Activated T-cell treated with anti-CD3 and anti-CD28 coated beads, Interleukin-2, amount 50 U/mL, for 4 hours (primary cell): ENCODE results near the gene NMT2. TPM values are rescaled to one million over a fixed set of nuclear protein-coding genes. Genes with fewer than 3 reads are reported as not detected.

Source experiments
- ATAC-seq, 2 donors: fragments of 200-7000 bp; cut with Tn5 transposase; one replicate each; pipeline ENCODE4 v1.10.0; 2021
- DNase-seq: peaks from one replicate; pipeline ENCODE4 v3.0.0-alpha.2; 2020
- H3K27me3 Mint-ChIP-seq: one replicate; pipeline ENCODE4 v1.8.0; 2021; ENCODE audit warnings: low read depth, mixed read lengths
- H3K36me3 Mint-ChIP-seq: one replicate; pipeline ENCODE4 v1.8.0; 2022; ENCODE audit warnings: mixed read lengths; ENCODE audit not compliant: insufficient read depth
- H3K4me1 Mint-ChIP-seq: one replicate; pipeline ENCODE4 v1.8.0; 2021; ENCODE audit warnings: low read depth, mixed read lengths
- H3K4me3 Mint-ChIP-seq: one replicate; pipeline ENCODE4 v1.8.0; 2021; ENCODE audit warnings: mild to moderate bottlenecking, moderate library complexity, mixed read lengths
- H3K9me3 Mint-ChIP-seq: one replicate; pipeline ENCODE4 v1.8.0; 2021; ENCODE audit warnings: mixed read lengths
- total RNA-seq, 3 donors: library from RNA; stranded (reverse); gene quantifications; one replicate each; pipeline ENCODE4 v1.2.1, GENCODE V29; 2021

The NMT2 gene
- total RNA-seq, 3 donors from 2014 or later, result 6.9 to 7.6 (median 6.9) TPM

DNA sequence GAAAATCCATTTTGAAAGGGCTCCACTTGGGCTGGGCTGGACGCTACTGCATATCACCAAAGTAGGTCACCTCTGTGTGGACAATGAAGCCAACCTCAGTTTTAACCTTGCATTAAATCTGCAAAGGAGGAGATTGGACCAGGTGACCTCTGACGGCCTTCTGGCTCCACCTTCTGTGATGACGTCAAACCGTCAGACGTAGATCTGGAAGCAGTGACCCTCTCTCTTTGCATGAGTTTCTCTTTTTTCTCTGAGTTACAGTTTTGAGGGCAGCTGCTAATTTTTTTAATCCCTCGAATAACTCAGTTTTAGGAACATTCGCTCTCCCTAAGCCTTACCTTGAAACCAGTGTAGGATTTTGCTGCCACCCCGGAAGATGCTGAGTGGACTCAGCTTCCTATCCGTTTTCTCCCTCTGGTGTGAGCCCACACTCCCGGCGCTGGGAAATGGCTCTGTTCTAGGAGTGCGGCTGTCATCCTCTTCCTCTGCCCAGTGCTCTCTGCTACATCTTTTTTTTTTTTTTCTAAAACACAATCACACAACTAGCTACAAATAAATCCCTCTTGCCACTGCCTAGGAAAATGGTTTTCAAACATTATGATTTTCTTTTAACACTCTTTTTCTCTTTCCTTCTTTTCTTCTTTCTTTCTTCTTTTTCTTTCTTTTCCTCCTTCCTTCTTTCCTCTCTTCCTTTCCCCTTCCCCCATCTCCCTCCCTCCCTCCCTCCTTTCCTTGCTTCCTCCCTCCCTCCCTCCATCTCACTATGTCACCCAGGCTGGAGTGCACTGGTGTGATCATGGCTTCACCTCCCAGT, 27.7 kb upstream of the NMT2 start:
- Mint-ChIP-seq H3K4me1 (peaks cover 45% of the 10 kb centered on the region), H3K27me3 (no peaks in the 10 kb centered on the region), H3K36me3 (no peaks in the 10 kb centered on the region), H3K9me3 (no peaks in the 10 kb centered on the region), H3K4me3 (peak overlapping the region; percentile 15)
- ATAC-seq (no peak), DNase-seq (no peak)

DNA sequence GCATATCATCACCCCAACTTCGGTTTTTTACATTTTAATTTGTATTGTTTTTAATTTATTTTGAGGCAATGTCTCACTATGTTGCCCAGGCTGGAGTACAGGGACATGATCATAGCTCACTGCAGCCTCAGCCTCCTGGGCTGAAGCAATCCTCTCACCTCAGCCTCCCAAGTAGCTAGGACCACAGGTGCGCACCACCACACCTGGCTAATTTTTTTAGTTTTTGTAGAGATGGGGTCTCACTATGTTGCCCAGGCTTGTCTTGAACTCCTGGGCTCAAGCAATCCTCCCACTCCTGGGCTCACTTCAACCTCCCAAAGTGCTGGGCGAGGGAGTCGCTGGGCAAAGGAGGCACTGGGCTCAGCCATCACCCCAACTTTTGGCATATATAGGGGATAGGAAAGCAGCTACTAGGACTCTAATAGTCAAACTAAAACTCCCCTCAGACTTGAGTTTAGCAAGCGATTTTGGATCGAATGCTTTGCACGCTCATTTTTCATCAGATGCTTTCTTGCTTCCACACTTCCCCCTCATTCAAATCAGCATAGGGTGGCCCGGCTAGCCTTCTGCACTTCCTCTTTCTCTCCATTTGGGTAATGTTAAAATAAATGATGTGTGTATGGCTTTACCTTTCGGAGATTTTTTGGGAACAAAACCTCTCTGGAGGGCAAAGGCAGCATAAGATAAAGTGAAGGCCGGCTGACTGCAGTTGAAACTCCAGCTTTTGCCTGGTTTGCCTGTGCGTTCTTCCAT, 20.8 kb upstream of the NMT2 start:
- H3K4me3 Mint-ChIP-seq, result no peak overlapping the region
- ATAC-seq (no peak), DNase-seq (no peak)
- no peaks in the 10 kb centered on the region for H3K9me3 Mint-ChIP-seq
- no peaks in the 10 kb centered on the region for H3K36me3 Mint-ChIP-seq
- no peaks in the 10 kb centered on the region for H3K27me3 Mint-ChIP-seq
- peaks cover 47% of the 10 kb centered on the region for H3K4me1 Mint-ChIP-seq

DNA sequence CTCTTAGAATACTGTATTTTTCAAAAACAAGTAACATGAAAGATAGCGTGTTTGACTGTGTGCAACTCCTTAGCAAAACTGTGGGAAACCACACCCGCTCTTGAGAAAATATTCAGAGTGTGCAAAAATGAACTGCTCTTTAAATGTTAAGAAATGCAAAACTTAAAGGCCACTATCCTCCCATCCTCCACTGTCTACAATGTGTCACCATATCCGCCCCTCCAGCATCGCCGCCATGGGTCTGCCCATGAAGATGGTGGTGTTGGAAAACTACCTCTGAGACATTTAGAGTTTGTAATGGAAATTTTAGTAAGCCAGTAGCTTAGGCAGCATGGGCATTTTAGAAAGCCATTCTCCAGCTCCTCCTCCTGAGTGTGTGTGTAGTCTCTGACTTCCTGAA, 20.1 kb upstream of the NMT2 start:
- H3K9me3 Mint-ChIP-seq, result no peaks in the 10 kb centered on the region
- peak; percentile 58 to 62 for ATAC-seq
- no peaks in the 10 kb centered on the region for H3K27me3 Mint-ChIP-seq
- no peaks in the 10 kb centered on the region for H3K36me3 Mint-ChIP-seq
- H3K4me3 Mint-ChIP-seq, result no peak overlapping the region
- peaks cover 45% of the 10 kb centered on the region for H3K4me1 Mint-ChIP-seq
- peak; percentile 31 for DNase-seq

DNA sequence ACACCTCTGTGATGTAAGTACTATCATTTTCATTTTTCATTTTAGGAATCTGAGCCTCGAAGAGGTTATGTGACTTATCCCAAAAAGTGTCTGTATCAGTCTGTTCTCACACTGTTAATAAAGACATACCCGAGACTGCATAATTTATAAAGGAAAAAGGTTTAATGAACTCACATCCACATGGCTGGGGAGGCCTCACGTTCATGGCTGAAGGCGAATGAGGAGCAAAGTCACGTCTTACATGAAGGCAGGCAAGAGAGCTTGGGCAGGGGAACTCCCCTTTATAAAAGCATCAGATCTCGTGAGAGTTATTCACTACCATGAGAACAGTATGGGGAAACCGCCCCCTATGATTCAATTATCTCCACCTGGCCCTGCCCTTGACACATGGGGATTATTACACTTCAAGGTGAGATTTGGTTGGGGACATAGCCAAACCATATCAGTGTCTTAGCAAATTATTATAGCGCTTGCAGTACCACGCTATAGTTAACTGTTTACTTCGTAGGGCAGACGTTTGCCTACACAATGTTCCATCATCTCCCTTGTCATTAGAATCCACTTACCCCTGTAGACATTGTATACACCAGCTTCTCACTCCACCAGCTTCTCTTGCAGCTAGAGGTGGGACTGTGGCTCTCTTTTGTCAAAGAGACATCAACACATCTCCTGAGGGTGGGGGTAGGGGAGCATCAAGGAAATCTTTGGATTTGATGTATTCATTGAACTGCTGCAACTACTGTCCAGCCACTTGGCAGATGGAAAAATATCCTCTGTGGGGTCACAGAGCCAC, 15.4 kb upstream of the NMT2 start:
- Mint-ChIP-seq H3K9me3 (no peaks in the 10 kb centered on the region), H3K27me3 (no peaks in the 10 kb centered on the region), H3K4me3 (no peak overlapping the region), H3K4me1 (peaks cover 30% of the 10 kb centered on the region), H3K36me3 (no peaks in the 10 kb centered on the region)
- ATAC-seq, result no peak
- DNase-seq, result no peak

DNA sequence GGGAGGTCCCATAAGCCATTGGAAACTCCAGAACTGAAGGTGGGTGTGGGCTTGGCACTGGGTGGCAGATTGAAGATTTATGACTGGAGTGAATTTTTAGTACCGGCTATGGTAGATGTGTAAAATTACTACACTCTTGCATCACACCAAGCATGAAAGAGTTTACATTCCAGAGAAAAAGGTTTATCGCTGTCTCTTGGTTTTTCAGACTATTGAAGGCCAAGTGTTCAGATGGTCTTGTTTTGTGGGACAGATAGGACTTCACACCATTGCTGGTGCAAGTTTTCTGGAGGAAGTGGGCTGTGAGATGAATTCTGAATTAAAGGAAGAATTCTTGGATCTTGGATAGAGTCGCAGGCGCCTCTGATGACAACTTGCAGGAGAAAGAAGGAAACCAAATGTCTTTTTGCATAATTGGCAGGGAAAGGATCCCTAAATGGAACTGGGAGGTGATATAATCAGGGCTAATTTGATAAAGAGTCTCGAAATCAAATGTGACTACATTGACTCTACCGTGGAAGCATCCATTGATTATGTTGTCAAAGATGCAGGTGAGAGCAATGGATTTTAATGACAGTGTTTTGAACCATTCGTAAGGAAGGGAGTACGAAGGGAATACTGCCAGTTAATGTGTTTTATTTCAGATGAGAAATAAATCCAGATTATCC, 14.2 kb upstream of the NMT2 start:
- Mint-ChIP-seq H3K36me3 (no peaks in the 10 kb centered on the region), H3K4me3 (no peak overlapping the region), H3K4me1 (peaks cover 25% of the 10 kb centered on the region), H3K27me3 (no peaks in the 10 kb centered on the region), H3K9me3 (no peaks in the 10 kb centered on the region)
- ATAC-seq (no peak), DNase-seq (no peak)

DNA sequence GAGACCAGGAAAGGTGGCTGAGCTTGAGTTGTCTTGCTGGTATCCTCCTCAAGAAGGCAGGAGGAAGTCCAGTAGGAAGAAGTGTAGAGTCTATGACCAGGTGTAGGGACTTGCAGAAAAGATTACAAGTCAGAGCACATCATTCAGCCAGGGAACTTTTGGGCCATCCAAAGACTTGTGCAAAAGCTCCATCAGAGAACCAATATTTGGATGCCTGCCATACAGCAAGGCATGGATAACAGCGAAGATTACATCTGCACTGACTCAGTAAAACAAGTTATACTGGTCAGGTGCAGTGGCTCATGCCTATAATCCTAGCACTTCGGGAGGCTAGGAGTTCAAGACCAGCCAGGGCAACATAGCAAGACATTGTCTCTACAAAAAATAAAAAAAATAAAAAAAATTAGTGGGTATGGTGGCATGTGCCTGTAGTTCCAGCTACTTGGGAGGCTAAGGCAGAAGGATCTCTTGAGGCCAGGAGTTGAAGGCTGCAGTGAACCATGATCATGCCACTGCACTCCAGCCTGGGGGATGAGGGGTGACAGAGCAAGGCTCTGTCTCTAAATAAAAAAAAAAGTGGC, 13.2 kb upstream of the NMT2 start:
- H3K36me3 Mint-ChIP-seq, result no peaks in the 10 kb centered on the region
- peaks cover 21% of the 10 kb centered on the region for H3K4me1 Mint-ChIP-seq
- H3K9me3 Mint-ChIP-seq, result no peaks in the 10 kb centered on the region
- H3K4me3 Mint-ChIP-seq, result no peak overlapping the region
- ATAC-seq (no peak), DNase-seq (no peak)
- no peaks in the 10 kb centered on the region for H3K27me3 Mint-ChIP-seq

DNA sequence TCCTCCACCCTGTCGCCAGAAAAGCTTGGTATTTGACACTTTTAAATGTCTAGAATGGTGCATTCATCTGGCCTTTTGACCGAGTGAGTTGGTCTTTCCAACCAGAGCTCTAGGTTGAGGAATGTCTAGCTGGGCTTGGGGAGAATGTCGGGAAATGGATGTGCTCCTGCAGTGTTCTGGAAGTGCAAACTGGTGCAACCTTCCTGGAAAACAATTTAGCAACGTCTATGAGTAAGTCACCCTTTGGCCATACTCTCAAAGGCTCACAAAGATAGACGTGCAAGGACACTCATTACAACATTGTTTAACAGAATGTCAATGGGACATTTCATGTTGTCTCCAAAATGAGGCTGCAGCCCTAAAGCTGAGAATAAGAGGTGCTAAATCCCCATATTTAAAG, 12.2 kb upstream of the NMT2 start:
- Mint-ChIP-seq H3K9me3 (no peaks in the 10 kb centered on the region), H3K4me1 (peaks cover 12% of the 10 kb centered on the region), H3K4me3 (no peak overlapping the region), H3K27me3 (no peaks in the 10 kb centered on the region), H3K36me3 (no peaks in the 10 kb centered on the region)
- DNase-seq (no peak), ATAC-seq (no peak)

DNA sequence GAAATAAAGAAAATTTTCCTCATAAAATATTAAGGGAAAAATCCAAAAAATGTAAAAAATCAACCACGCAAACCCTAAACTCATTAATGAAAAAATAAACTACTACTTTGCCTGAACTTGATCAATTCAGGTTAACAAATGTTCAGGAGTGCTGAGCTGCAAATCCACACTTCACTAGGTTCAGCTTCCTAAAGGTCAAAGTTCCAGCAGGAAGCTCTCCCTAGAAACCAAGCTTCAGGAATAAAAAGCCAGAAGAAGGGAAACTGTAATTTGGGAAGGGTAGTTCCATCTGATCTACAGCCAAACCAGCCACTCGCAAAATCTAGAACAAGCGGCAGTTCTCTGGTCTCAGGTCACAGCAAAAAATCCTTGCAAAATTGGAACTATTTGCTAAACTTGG, 7.8 kb upstream of the NMT2 start:
- H3K36me3 Mint-ChIP-seq, result no peaks in the 10 kb centered on the region
- peaks cover 17% of the 10 kb centered on the region for H3K4me1 Mint-ChIP-seq
- DNase-seq (no peak), ATAC-seq (no peak)
- H3K27me3 Mint-ChIP-seq, result no peaks in the 10 kb centered on the region
- H3K4me3 Mint-ChIP-seq, result no peak overlapping the region
- no peaks in the 10 kb centered on the region for H3K9me3 Mint-ChIP-seq

DNA sequence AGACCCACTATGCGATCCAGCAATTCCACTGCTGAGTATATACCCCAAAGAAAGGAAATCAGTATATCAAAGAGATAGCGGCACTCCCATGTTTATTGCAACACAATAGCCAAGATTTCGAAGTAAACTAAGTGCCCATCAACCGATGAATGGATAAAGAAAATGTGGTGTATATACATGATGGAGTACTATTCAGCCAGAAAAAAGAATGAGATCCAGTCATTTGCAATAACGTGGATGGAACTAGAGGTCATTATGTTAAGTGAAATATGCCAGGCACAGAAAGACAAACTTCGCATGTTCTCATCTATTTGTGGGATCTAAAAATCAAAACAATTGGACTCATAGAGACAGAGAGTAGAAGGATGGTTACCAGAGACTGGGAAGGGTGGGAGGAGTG, 7.1 kb upstream of the NMT2 start:
- ATAC-seq (no peak), DNase-seq (no peak)
- no peak overlapping the region for H3K4me3 Mint-ChIP-seq
- peaks cover 23% of the 10 kb centered on the region for H3K4me1 Mint-ChIP-seq
- no peaks in the 10 kb centered on the region for H3K9me3 Mint-ChIP-seq
- no peaks in the 10 kb centered on the region for H3K27me3 Mint-ChIP-seq
- no peaks in the 10 kb centered on the region for H3K36me3 Mint-ChIP-seq

DNA sequence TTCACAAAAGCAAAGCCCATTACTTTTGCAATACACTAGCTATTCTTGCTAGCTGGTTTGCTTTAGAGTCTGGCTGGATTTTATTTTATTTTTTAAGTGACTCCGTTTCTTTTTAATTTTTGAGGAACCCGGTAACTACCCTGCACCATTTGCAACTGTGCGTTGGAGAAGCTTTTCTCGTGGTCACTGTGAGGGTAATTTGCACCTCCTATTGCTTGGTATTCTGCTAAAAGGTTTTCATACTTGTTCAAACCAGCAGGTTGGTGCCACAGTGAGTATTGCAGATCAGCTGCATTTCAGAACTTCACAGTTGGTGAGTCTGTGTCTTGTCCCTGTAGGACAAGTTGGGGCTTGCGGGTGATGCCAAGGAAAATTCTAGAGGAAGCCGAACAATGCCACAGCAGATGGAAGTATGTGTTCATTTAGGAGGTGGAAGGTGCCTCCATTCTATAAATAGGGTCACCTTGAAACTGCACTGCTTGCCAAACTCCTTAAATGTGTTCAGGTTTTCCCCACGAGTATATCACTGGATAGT, 3.9 kb upstream of the NMT2 start:
- no peak overlapping the region for H3K4me3 Mint-ChIP-seq
- peaks cover 42% of the 10 kb centered on the region for H3K4me1 Mint-ChIP-seq
- H3K9me3 Mint-ChIP-seq, result no peaks in the 10 kb centered on the region
- H3K36me3 Mint-ChIP-seq, result no peaks in the 10 kb centered on the region
- no peaks in the 10 kb centered on the region for H3K27me3 Mint-ChIP-seq
- DNase-seq (no peak), ATAC-seq (no peak)

DNA sequence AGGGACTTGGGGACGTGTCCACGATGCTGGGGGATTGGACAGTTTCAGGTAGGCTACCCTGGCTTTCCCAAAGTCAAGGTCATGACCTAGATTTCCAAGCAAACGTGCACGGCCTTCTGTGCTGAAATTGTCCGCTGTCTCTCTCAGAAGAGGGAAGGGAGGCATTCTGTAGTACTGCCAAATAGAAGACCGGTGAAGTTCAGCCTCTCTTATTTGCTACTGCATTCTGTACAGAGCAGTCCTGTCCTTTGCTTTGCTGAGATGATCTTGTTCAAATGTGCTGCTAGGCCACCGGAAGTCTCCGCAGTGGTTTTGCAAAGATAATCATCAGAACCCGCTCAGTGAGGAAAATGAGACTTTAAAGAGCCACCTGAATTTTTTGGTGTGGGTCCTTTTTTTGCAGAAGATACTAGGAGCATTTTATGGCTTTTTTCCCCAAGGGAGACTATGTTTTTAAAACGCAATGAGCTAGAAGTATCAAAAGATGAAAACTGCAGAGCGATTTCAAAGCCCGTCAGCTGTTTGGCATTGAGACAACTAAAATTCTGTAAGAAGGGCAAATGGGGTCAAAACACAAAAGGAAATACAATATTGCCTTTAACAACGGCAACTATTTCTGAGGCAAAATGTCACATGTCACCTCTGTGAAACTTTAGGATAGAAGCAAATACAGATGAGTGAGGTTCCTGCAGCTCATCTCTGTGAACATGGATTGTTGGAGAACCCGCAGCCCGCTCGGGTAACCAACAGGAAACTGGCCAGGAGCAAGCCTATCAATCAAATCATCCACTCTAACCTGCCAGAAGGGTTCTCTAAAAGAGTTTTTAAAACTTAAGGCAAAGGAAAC, 1.3 kb upstream of the NMT2 start:
- no peaks in the 10 kb centered on the region for H3K9me3 Mint-ChIP-seq
- H3K27me3 Mint-ChIP-seq, result no peaks in the 10 kb centered on the region
- peak; percentile 9 for DNase-seq
- H3K36me3 Mint-ChIP-seq, result no peaks in the 10 kb centered on the region
- peaks cover 64% of the 10 kb centered on the region for H3K4me1 Mint-ChIP-seq
- H3K4me3 Mint-ChIP-seq, result peak overlapping the region; percentile 73
- ATAC-seq, result no peak

DNA sequence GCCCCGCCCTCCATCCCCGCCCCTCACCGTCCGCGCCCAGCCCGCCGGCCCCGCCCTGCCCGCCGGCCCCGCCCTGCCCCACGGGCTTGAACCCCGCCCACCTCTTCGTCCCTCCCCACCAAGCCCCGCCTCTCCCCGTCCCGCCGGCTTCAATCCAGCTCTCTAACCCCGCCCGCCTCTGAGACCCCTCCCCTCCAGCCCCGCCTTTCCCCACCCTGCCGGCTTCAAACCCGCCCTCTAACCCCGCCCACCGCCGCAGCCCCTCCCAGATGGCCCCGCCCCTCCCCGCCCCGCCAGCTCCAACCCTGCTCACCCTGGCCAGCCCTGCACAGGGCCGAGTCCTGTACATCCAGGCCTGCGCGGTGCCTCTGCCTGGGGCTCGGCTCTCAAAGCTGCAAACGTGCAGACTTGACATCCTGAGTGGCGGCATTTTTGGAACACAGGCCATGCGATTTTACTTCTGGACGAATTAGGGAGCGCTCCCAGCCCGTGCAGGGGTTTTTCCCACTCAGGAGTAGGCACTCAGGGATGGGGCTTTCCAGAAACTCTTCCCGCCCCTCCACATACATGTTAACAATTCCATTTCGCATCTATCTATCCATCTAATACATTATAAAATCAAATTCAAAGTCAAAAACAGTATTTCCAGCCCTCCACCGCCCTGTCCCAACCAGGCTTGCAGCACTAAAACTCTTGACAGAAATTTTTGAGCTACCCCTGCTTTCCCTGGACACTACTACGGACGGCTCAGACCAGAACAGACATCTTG, 477 bp upstream of the NMT2 start:
- H3K27me3 Mint-ChIP-seq, result no peaks in the 10 kb centered on the region
- ATAC-seq (peak; percentile 68 to 72), DNase-seq (peak; percentile 97)
- H3K4me3 Mint-ChIP-seq, result peak overlapping the region; percentile 73
- no peaks in the 10 kb centered on the region for H3K9me3 Mint-ChIP-seq
- H3K4me1 Mint-ChIP-seq, result peaks cover 65% of the 10 kb centered on the region
- H3K36me3 Mint-ChIP-seq, result no peaks in the 10 kb centered on the region
